Measurements from ENCODE around the gene JADE2. TPM values are rescaled to one million over a fixed set of nuclear protein-coding genes. Genes with fewer than 3 reads are reported as not detected.

The JADE2 gene
- total and polyA plus RNA-seq, 2 of the 8 experiments (the other 6 are each of a cell fraction or from before 2014, with no cell fraction given), result 19.2 to 55.8 TPM

DNA sequence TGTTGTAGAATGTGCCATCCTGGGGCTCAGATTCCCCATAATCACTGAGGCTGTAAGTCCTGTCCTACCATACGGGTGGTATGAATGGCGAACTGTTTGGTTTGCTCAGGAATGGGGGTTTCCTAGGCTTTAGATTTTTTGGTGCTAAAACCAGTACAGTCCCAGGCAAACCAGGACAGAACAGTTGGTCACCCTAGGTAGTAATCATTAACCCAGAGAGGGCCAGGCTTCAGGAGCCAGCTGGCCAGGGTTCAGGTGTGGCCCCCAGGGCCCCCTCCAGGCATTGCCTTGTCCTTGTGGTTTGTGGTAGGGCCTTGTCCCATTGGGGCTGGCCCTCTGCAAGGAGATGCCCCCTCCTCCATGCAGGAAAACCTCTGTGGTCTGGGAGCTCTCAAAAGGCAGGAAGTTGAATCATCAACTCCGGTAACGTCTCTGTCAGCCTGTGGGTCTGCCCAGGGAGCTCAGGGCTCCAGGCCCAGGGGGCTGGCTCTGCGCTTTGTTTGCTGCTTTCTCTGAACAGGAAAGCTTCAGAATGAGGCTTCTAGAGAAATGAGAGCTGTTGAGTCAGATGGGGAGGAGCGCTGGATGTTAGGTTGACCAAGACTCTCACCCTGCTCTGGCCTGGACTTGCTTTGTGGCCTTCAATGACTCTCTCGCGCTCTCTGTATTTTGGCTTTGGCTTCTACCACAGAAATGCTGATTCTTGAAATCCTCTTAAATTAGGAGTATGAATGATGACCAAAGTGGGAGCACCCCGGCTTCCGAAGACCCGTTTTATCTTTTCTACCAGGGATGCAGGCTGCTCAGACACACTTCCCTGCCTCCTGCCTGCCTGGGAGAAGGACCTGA lies 22.2 kb upstream of the JADE2 start:
- Histone ChIP-seq H2BK15ac (ENCODE audit: low read length) (peak overlapping the region; percentile 5; the same call in 1 of the 2 replicates), H2BK20ac (ENCODE audit: low read length) (peak overlapping the region; percentile 19; the same call in 1 of the 2 replicates), H4K8ac (ENCODE audit: extremely low read depth, insufficient read depth, low read length) (no peak overlapping the region; the same call in 1 of the 2 replicates), H4K20me1 (replicated peaks in 1 of 2; ENCODE audit: control insufficient read depth in 1 of 2, insufficient read depth in 2 of 2, low read length in 2 of 2) (no peaks in the 10 kb centered on the region), H2AK5ac (ENCODE audit: low read depth, low read length) (peak overlapping the region; percentile 87; the same call in 1 of the 2 replicates), H3K4me3 (ENCODE audit: extremely low read depth in 1 of 4, insufficient read depth in 2 of 4, low read depth in 3 of 4, low read length in 4 of 4) (no peak overlapping the region), H3K9ac (replicated peaks in 1 of 4; ENCODE audit: extremely low read depth in 1 of 4, low read depth in 3 of 4, low read length in 3 of 4) (no peak overlapping the region; a peak in 2 of 7 replicates), H3K79me2 (ENCODE audit: control insufficient read depth in 1 of 2, insufficient read depth in 2 of 2, low read length in 2 of 2) (no peaks in the 10 kb centered on the region), H3K4ac (replicated peaks; ENCODE audit: insufficient read length, low read depth, low read length) (no peak overlapping the region), H4K91ac (replicated peaks; ENCODE audit: insufficient read length, low read length) (peak overlapping the region; percentile 36), H3K79me1 (ENCODE audit: low read depth, low read length) (no peaks in the 10 kb centered on the region), H3K14ac (ENCODE audit: insufficient read length) (no peak overlapping the region), H2BK12ac (ENCODE audit: low read depth, low read length) (peak overlapping the region; percentile 60), H3K4me2 (ENCODE audit: insufficient read depth in 1 of 2, low read depth in 2 of 2, low read length in 2 of 2) (no peak overlapping the region), H3K23ac (ENCODE audit: insufficient read length) (no peak overlapping the region), H3K18ac (ENCODE audit: extremely low read depth, low read length) (peak overlapping the region; percentile 41; the same call in 1 of the 2 replicates), H3K27ac (ENCODE audit: low read depth, low read length) (peak overlapping the region; percentile 18; the same call in 1 of the 2 replicates), H3K9me3 (ENCODE audit: insufficient read depth in 2 of 2, low read depth in 1 of 2, low read length in 1 of 2) (no peaks in the 10 kb centered on the region), H2BK5ac (ENCODE audit: low read depth, low read length) (peak overlapping the region; percentile 85; the same call in 1 of the 2 replicates), H3K23me2 (ENCODE audit: low read depth, low read length) (no peaks in the 10 kb centered on the region), H4K5ac (ENCODE audit: insufficient read length, low read depth, low read length) (no peak overlapping the region), H3K27me3 (replicated peaks in 1 of 4; ENCODE audit: control insufficient read depth in 3 of 4, extremely low read depth in 1 of 4, insufficient read depth in 3 of 4, low read length in 3 of 4) (no peaks in the 10 kb centered on the region), H3K4me1 (replicated peaks in 1 of 4; ENCODE audit: control insufficient read depth in 3 of 4, insufficient read depth in 4 of 4, low read length in 3 of 4) (peaks cover 3 to 19% (median 16%) of the 10 kb centered on the region in 4 experiments; a peak in 6 of 7 replicates), H2BK120ac (replicated peaks; ENCODE audit: low read depth, low read length) (no peak overlapping the region), H3K36me3 (ENCODE audit: control insufficient read depth in 2 of 4, insufficient read depth in 4 of 4, low read length in 3 of 4) (no peaks in the 10 kb centered on the region), H2AFZ (ENCODE audit: low read length) (0 out of 2 replicates have a peak overlapping the region, but pooled peaks have one; percentile 73), H3K56ac (replicated peaks; ENCODE audit: insufficient read length, low read depth, low read length) (no peak overlapping the region)
- ChIA-PET POLR2A (ENCODE audit: partially characterized antibody) (interaction anchor here (1.2 to 4.1 kb wide), 5 partner anchors 8 to 95 kb away, joined by 3 to 22 read pairs (median 6); partner anchors contain the start of gene JADE2), CTCF (ENCODE audit: partially characterized antibody) (interaction anchor here (0.6 to 4.6 kb wide), 9 partner anchors 9 to 135 kb away, joined by 3 to 21 read pairs (median 5); partner anchors contain the start of gene CDKN2AIPNL)
- DNase-seq (ENCODE audit: low read depth in 1 of 2, low spot score in 2 of 2) (peak in 1 of 2 experiments; percentile 59), FAIRE-seq (no peak)
- 63% methylated on average over 11 of the region's 11 CpGs; no CpG with 5 or more reads in 1 of the 2 experiments for WGBS, 2 experiments (ENCODE audit: extremely low coverage in 1 of 2, insufficient coverage in 1 of 2, insufficient read length in 1 of 2, insufficient replicate concordance in 2 of 2, low coverage in 1 of 2, low lambda C conversion rate in 2 of 2, missing lambda C conversion rate in 1 of 2)
- TF ChIP-seq, protein P1, sequence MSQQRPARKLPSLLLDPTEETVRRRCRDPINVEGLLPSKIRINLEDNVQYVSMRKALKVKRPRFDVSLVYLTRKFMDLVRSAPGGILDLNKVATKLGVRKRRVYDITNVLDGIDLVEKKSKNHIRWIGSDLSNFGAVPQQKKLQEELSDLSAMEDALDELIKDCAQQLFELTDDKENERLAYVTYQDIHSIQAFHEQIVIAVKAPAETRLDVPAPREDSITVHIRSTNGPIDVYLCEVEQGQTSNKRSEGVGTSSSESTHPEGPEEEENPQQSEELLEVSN (IDR thresholded peaks at IDR 0.05), result no peak
- TF ChIP-seq TCF12 (IDR thresholded peaks at IDR 0.05; ENCODE audit: low read depth, low read length), result no peak

Measured in H1 (cell line).